Measurements from ENCODE around the gene PRDX2.

Gene PRDX2

GRCh38 chr19:12779162-12779993 lies 22.2 kb downstream of the PRDX2 start:
- no peak for DNase-seq

DNA sequence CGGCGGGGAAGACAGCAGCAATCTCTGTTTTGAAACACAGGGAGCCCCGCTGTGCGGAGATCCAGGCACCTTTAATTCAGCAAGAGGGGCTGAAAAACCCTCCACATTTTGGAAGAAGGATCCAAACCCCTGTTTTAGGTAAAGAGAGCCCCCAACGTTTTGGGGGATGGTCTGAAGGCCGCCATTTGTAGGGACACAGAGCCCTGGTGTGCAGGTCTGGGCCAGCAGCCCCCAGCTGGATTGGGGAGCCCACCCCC lies 22.8 kb downstream of the PRDX2 start:
- no peak for DNase-seq

- peak in 1 of 2 donors; percentile 42 for DNase-seq
These were observed 23.3 kb downstream of the PRDX2 start for GRCh38 chr19:12778017-12778904.

DNA sequence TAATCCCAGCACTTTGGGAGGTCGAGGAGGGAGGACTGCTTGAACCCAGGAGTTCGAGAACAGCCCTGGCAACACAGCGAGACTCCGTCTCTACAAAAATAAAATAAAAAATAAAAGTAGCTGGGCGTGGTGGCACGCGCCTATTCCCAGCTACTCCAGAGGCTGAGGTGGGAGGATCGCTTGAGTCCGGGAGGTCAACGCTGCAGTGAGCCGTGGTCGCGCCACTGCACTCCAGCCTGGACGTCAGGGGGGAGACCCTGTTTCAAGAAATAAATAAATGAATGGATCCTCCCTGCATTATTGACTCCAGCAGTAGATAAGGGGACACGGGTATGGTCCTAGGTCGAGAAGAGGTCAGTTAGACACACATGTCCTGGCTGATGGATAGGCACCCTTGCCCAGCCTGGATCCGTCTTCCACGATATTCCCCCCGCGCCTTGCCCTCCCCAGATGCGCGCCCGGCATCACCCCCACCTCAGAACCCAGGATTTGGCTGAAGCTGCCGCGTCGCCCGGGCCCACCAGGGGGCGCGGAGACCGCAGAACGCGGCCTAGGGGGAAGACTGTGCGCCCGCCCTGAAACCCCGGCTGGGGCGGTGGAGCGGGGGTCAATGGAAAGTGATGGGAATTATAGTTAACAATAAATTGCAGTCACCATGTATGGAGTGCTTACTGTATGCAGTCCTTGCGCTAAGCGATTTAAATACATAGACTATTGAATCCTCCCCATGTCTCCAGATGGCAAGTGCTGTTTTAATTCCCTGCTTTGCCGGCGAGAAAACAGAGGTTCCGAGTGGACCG lies 24.2 kb downstream of the PRDX2 start:
- peak; percentile 79 to 86 for DNase-seq

DNA sequence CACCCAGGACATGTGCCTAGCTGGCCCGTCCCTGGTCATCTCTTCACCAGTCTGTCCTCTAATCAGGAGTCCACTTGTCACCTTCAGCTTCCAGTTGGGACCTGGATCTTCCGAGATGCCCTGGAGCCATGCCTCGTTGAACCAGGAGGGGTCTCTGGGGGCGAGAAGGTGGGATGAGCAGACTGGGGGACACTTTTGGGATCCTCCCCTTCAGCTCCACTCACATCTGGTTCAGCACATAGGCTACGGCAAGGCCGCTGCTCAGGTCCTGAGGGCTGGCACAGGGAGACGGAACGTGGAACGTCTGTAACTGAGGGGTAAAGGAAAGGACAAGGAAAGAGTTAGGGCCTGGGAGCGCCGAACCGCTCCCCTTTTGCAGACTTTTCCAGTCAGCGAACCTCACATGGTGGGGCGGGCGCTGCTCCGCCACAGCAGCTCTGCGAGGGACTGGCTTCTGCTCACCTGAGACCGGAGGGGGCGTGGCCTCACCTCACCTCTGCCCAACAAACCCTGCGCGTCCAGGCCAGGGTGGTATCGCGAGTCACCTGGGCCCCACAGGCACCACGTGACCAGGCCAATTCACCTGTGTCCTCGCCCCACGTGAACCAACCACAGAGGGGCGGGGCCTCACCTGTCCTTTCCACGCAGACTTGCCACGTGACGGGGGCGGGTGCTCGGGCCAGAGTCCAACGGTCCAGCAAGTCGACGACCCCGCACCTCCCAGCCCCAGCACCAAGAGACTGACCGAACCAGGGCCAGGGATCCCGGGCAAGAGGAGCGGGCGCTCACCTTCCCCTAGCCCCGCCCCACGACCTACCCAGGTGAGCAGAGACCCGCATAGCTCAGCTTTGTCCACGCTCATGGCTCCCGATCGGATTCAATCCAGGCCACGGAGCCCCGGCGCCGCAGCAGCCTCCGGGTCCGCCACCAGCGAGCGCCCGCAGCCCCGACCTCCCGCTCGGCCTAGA lies 26.7 kb downstream of the PRDX2 start, which contains the start of gene HOOK2:
Gene HOOK2 (minus strand): TSS at position 965 of the 968 bp plus-strand sequence. CDS start 103 bp downstream, at position 862.
- DNase-seq, result no peak

DNA sequence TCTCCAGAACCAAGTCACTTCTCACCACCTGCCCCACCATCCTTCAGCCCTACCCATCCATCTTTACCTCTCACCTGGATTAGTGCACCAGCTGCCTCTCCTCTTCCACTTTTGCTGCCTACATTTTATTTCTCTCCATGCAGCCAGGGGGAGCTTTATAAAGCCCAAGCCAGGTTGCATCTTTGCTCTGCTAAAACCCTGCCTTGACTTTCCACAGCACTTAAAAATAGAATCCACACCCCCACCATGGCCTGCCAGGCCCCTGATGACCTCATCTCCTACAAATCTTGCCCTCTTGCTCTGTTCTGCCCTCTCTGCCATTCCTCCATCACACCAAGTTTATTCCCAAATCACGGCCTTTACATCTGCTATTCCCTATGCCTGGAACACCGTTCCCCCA lies 28.0 kb downstream of the PRDX2 start:
- no peak for DNase-seq

GRCh38 chr19:12772323-12772722 lies 29.3 kb downstream of the PRDX2 start:
- DNase-seq, result no peak

- no peak for DNase-seq
These were observed 30.7 kb downstream of the PRDX2 start for GRCh38 chr19:12770922-12771321.

DNA sequence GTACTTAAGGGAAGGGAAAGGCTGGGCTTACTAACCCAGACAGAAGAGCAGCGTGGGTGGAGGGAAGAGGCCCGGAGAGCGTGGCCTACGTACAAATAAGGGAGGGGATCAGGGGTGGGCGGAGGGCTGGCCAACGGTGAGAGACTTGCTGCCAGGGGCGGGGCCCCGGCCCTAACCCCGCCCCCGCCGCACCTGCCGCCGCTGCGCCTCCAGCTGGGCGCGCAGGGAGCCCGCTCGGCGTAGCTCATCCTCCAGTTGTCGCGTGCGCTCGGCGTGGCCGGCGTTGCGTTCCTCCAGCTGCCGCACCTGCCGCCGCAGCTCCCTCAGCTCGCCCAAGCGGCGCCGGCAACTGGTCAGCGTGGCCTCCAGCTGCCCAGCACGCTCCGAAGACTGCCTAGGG lies 31.9 kb downstream of the PRDX2 start:
- peak; percentile 65 to 76 for DNase-seq

DNA sequence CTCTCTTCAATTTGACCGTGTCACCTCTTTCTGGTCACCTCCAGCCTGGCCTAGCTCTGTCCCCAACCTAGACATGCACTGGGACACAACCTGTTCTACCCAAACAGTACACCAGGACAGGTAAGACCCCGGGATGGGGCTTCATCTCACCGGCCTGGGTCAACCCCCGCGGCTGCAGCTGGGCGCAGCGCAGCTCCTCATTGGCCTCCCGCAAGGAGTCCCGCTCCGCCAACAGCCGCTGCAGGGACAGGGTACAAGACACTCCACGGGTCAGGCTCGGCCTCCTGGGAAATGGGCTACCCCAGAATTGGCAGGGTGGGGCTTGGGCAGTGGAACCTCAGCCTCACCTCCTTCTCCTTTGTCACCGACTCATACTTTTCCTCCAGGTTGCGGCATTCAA lies 33.9 kb downstream of the PRDX2 start:
- DNase-seq, result no peak

- DNase-seq, result no peak
These were observed 34.5 kb downstream of the PRDX2 start for GRCh38 chr19:12767150-12767549.

DNA sequence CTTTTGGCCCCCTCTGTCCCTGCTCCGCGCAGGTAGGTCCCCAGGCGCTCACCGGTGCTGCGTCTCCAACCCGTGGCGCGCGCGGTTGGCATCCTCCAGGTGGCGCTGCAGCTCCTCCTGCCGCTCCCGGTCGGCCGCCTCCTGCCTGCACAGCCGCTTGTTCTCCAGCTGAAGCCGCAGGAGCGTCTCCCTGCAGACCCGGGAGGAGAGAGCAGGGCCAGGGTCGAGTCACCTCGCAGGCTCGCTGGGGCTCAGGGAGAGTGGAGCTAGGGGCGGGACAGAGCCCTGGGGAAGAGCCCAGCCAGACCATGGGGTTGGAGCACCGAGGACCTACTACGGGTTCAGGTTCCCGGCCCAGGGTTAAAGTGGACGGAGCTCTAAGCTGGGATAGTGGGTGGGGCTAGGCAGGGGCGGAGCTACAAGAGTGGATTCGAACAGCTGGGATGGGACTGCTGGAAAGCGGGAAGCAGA lies 35.5 kb downstream of the PRDX2 start:
- DNase-seq, result peak in 1 of 2 donors; percentile 86

GRCh38 chr19:12764698-12765097 lies 36.9 kb downstream of the PRDX2 start:
- no peak for DNase-seq

GRCh38 chr19:12763100-12763499 lies 38.5 kb downstream of the PRDX2 start:
- no peak for DNase-seq

- no peak for DNase-seq
These were observed 41.9 kb downstream of the PRDX2 start for GRCh38 chr19:12759686-12760085.

- peak; percentile 51 to 52 for DNase-seq
These were observed 43.9 kb downstream of the PRDX2 start for GRCh38 chr19:12757544-12758274.

GRCh38 chr19:12756150-12756883 lies 45.3 kb downstream of the PRDX2 start:
- DNase-seq, result no peak

GRCh38 chr19:12754465-12755196 lies 47.0 kb downstream of the PRDX2 start:
- DNase-seq, result no peak

DNA sequence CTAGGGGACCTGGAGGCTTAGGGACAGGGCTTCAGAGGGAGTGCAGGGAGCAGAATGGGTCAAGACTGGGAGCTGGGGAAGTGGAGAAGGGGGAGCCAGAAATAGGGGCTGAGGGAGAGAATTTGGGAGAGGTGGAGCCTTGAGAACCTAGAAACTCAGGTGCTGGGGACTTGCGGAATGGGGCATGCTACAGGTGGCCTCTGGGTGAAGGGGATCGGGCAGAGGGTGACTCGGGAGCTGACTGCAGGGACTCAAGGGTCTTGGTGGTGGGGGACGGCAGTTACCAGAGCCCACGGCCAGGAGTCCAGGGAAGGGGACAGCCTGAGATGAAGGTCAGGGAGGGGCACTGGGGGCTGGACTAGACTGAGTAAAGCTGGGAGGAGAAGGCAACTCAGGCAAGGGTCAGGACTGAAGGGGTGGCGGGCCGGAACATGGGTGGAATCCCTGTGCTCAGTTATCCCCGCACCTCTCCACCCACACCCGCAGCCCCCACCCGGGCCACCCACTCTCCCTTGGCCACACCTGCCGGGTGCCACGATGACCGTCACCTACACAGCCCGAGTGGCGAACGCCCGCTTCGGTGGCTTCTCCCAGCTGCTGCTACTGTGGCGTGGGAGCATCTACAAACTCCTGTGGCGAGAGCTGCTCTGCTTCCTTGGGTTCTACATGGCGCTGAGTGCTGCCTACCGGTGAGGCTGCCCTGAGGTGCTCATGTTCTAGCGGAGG lies 49.4 kb downstream of the PRDX2 start:
- no peak for DNase-seq
